Measurements from ENCODE around the gene NYAP1.
"Not testable (repeated sequence)": the region's sequence is repeated elsewhere in the genome, so short reads cannot be mapped to it uniquely, and the experiment has no call there.

Gene NYAP1

GRCh38 chr7:100481466-100481865 is 2.3 kb upstream of the NYAP1 start:
- no peak for DNase-seq (ENCODE audit: low read depth in 1 of 2, low spot score in 1 of 2)

- no peak for DNase-seq (ENCODE audit: low read depth in 1 of 2, low spot score in 1 of 2)
Observed at GRCh38 chr7:100482728-100483089, 1.0 kb upstream of the NYAP1 start.

DNA sequence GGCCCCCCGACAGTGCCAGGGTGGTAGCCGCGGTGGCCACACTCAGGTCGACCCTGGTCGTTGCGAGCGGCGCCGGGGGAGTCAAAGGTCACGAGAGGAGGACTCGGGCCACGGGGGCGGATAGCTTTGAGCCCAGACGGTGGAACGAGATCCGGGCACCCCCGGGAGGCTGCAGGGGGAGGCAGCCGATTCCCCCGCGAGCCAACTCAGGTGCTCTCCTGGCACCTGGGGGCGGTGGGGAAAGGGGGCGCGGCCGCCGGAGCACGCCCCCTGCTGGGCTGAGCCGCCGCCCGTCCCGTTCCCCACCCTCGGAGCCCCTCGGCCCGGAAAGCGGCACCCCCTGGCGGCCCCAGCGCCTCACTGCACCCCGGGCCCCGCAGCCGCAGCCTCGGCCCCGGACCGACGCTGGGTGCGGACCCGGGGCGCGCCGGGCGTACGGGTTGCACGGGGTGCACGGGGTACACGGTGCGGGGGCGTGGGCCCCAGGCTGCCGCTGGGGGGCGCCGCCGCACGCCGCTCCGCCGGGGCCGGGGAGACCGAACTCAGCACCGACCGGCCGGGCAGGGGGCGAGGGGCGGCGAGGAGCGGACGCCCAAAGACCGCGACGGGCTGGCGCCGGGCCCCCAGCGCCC is 521 bp upstream of the NYAP1 start:
- DNase-seq (ENCODE audit: low read depth in 1 of 2, low spot score in 1 of 2), result peak; percentile 73 to 83

DNA sequence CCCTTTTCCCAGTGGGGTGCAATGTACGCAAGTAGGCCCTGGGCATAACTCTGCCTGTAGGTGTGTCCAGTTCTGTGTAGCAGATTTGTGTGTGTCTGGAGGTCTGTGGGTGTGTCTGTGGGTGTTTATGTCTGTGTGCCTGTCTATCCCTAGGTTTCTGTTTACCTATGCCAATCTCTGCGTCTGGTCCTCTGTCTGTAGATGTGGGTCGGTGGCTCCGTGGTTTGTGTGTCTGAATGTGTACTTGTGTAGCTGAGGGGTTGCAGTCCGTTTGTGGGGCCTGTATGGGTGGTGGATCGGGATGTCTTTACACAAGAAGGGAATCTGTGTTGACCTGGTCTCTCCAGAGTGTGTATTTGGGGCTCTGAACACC is 932 bp downstream of the NYAP1 start:
- no peak for DNase-seq (ENCODE audit: low read depth in 1 of 2, low spot score in 1 of 2)

- no peak for DNase-seq (ENCODE audit: low read depth in 1 of 2, low spot score in 1 of 2)
Observed at GRCh38 chr7:100485471-100485876, 1.7 kb downstream of the NYAP1 start.

DNA sequence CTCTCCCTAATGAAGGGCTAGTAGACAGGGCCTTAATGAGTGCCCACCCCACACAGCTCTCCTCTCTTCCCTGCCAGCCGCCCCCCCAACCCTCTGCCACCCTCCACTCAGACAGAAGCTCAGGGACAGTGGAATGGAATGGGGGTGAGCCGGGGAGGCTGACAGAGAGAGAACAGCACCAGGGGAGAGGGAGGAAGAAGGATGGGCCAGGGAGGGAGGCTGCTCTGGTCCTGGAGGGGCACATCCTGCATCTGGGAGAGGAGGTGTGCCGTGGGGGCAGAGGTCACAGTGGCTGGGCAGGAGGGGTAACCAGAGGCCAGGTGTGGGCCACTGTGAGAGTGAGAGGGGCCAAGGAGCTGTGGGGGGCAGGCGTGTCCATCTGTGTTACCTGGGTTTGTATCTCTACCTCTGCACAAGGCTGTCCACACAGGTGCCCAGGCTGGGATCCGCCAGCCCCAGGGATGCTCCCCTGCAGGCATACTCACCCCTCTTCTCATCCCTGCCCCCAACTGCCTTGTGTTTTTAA is 2.4 kb downstream of the NYAP1 start:
- no peak for DNase-seq (ENCODE audit: low read depth in 1 of 2, low spot score in 1 of 2)

DNA sequence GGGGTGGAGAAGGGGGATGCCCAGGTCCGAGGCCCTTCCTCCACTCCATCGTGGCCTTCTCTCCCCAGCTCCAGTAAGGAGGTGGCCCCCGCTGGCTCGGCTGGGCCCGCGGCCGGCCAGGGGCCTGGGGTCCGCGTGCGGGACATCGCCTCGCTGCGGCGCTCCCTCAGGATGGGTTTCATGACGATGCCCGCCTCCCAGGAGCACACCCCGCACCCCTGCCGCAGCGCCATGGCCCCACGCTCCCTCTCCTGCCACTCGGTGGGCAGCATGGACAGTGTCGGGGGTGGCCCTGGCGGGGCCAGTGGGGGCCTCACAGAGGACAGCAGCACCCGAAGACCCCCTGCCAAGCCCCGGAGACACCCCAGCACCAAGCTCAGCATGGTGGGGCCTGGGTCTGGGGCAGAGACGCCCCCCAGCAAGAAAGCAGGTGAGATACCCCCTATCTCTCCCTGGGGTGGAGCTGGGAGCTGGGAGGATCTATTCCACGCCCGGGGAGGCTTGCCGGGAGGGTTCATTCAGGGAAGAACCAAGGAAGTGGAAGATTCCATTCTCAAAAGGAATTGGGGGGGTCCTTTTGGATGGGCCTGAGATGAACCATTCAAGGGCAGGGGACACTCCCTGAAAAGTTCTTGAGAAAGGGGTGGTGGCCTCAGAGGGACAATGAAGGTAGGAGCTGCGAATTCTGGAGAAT is 3.2 kb downstream of the NYAP1 start:
- no peak for DNase-seq (ENCODE audit: low read depth in 1 of 2, low spot score in 1 of 2)

DNA sequence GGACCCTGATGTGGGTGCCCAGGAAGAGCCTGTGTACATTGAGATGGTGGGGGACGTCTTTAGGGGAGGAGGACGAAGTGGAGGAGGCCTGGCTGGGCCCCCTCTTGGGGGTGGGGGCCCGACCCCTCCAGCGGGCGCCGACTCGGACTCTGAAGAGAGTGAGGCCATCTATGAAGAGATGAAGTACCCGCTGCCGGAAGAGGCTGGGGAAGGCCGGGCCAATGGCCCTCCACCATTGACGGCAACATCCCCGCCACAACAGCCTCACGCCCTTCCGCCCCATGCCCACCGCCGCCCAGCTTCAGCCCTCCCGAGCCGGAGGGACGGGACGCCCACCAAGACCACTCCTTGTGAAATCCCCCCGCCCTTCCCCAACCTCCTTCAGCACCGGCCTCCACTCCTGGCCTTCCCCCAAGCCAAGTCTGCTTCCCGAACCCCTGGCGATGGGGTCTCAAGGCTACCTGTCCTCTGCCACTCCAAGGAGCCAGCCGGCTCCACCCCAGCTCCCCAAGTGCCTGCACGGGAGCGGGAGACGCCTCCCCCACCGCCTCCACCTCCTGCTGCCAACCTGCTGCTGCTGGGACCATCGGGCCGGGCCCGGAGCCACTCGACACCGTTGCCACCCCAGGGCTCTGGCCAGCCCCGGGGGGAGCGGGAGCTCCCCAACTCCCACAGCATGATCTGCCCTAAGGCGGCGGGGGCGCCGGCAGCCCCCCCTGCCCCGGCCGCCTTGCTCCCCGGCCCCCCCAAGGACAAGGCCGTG is 4.8 kb downstream of the NYAP1 start:
- no peak for DNase-seq (ENCODE audit: low read depth in 1 of 2, low spot score in 1 of 2)

DNA sequence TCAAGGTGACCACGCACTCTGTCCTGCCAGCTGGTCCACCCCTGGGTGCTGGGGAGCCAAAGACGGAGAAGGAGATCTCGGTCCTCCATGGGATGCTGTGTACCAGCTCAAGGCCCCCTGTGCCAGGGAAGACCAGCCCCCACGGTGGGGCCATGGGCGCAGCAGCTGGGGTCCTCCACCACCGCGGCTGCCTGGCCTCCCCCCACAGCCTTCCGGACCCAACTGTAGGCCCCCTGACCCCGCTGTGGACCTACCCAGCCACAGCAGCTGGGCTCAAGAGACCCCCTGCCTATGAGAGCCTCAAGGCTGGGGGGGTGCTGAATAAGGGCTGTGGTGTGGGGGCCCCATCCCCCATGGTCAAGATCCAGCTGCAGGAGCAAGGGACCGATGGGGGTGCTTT is 5.4 kb downstream of the NYAP1 start:
- no peak for DNase-seq (ENCODE audit: low read depth in 1 of 2, low spot score in 1 of 2)

DNA sequence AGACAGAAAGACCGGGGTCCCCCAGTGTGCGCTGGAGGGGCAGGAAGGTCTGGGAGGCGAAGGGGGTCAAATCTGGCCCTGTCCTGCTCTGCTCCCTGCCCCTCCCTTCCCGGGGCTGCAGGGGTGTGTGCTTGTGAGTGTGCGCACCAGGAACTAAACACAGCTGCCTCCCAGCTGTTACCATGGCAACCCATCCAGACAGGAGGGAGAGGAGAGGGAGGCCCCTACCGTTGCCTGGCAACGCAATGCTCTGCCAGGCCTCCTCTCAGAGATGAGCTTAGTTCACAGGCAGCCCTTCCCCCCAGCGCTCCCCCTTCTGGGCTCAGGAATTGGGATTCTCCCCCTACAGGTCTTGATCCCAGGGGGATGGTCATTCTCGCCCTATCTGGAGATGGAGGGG is 6.1 kb downstream of the NYAP1 start:
- no peak for DNase-seq (ENCODE audit: low read depth in 1 of 2, low spot score in 1 of 2)

- no peak for DNase-seq (ENCODE audit: low read depth in 1 of 2, low spot score in 1 of 2)
Observed at GRCh38 chr7:100490483-100491191, 6.9 kb downstream of the NYAP1 start.

- DNase-seq (ENCODE audit: low read depth in 1 of 2, low spot score in 1 of 2), result no peak
Observed at GRCh38 chr7:100491192-100491578, 7.5 kb downstream of the NYAP1 start.

DNA sequence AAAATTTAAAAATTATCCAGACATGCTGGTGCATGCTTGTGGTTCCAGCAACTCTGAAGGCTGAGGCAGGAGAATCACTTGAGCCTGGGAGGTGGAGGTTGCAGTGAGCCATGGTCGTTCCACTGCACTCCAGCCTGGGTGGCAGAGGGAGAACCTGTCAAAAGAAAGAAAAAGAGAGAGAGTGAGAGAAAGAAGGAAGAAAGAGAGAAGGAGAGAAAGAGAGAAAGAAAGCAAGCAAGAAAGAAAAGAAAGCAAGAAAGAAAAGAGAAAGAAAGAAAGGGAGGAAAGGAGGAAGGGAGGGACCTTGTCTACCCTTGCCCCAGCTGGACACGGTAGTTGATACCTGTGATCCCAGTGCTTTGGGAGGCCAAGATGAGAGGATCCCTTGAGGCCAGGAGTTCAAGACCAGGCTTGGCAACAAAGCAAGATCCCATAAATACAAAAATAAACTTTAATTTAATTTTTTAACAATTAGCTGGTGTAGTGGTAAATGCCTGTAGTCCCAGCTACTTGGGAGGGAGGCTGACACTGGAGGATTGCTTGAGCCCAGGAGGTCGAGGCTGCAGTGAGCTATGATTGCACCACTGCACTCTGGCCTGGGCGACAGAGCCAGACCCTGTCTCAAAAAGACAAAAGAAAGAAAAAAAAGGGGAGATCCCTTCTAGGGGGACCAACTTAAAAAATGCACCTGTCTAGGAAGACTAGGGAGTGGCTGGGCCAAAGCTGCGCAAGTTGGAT is 9.2 kb downstream of the NYAP1 start:
- no peak for DNase-seq (ENCODE audit: low read depth in 1 of 2, low spot score in 1 of 2)

DNA sequence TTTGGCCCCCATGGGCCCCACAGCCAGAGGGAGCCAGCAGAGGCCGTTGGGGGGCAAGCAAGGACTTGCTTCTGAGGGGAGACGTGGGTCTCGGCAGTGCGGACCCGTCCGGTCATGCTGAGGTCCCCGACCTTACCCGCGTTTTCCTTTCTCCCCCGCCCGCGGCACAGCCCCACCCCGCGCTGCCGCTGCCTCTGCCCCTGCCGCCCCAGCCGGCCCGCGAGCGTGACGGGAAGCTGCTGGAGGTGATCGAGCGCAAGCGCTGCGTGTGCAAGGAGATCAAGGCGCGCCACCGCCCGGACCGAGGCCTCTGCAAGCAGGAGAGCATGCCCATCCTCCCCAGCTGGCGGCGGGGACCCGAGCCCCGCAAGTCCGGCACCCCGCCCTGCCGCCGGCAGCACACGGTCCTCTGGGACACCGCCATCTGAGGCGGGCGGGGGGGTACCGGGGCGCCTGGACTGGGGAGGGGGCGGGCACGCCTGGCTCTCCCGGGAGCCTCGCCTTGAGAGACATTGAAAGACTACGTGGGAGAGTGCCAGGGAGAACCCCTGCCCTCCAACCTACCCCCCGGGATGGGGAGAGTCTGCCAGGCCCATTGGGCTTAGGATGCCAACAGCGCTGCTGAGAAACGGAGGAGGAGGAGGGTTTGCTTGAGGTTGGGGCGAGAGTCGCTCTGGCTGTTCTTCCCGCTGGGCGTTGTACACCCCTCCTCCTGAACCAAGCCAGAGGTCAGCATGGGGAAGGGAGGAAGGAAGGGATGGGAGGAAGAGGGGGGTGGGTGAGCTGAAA is 9.9 kb downstream of the NYAP1 start:
- peak in 1 of 2 donors; percentile 48 for DNase-seq (ENCODE audit: low read depth in 1 of 2, low spot score in 1 of 2)

- no peak for DNase-seq (ENCODE audit: low read depth in 1 of 2, low spot score in 1 of 2)
Observed at GRCh38 chr7:100496509-100496908, 12.8 kb downstream of the NYAP1 start.

DNA sequence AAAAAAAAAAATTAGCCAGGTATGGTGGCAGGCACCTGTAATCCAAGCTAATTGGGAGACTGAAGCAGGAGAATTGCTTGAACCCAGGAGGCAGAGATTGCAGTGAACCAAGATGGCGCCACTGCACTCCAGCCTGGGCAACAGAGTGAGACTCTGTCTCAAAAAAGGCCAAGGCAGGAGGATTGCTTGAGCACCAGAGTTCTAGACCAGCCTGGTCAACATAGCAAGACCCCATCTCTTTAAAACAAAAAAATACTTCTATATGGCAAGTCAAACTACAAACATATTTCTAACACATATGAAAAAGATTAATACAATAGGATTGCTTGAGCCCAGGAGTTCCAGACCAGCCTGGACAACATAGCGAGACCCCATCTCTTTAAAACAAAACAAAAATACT is 17.0 kb downstream of the NYAP1 start:
- DNase-seq (ENCODE audit: low read depth in 1 of 2, low spot score in 1 of 2), result not testable (repeated sequence)

DNA sequence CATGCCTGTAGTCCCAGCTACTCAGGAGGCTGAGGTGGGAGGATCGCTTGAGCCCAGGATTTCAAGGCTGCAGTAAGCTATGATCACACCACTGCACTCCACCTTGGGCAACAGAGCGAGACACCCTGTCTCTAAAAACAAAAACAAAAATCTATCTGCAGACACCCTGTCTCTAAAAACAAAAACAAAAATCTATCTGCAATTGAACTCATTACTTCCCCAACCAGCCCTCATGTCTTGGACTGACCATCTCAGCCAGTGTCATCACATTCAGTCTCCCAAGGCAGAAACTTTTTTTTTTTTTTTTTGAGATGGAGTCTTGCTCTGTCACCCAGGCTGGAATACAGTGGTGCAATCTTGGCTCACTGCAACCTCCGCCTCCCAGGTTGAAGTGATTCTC is 20.3 kb downstream of the NYAP1 start:
- DNase-seq (ENCODE audit: low read depth in 1 of 2, low spot score in 1 of 2), result not testable (repeated sequence)

DNA sequence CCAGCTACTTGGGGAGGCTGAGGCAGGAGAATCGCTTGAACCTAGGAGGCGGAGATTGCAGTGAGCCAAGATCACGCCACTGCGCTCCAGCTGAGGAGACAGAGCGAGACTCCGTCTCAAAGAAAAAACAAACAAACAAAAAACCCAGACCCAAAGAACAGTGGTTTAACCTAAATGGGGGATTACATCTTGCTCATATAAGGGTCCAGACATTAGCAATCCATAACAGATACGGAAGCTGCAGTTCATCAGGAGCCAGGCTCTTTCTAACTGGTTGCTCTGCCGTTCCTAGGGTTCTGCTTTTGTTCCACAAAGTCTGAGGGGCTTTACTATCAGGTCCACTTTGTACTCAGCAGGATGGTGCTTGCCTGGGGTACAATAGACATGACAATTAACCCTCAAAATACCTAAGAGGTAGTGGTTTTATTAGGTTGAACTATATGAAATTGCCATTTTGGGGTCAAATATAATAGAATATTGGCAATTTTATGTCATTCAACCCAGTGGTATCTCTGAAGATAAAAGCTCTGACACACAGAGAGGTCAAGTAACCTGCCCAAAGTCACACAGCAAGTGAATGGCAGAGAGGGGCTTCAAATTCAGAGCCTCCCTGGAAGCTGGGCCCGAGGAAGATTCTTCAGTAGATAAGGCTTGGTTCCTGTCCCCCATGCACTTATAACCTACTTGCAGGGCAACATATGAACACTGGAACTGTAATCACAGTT is 21.3 kb downstream of the NYAP1 start:
- no peak for DNase-seq (ENCODE audit: low read depth in 1 of 2, low spot score in 1 of 2)

DNA sequence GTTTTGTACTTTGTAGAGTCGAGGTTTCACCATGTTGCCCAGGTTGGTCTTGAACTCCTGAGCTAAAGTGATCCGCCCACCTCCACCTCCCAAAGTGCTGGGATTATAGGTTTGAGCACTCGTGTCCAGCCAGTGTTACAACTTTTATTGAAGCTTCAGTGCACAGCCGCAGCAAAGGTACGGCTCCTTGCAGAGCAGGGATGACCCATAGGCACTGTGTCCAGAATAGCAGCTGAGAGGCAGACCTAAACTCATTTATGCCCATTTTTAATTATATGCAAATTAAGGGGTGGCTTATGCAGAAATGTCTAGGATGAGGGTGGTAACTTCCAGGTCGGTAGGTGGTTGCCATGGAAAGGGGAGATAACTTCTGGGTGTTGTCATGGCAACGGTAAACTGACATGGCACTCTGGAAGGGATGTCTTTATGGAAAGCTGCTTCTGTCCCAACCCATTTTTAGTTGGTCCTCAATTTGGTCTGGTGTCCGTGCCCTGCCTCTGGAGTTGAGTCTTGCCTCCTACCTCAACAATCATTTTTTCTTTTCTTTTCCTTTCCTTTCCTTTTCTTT is 22.7 kb downstream of the NYAP1 start:
- no peak for DNase-seq (ENCODE audit: low read depth in 1 of 2, low spot score in 1 of 2)
